PC-3 (cell line): Measurements from ENCODE around the gene TAS1R2. TPM values are rescaled to one million over a fixed set of nuclear protein-coding genes. Genes with fewer than 3 reads are reported as not detected.

Experiments
- ATAC-seq: fragments of 200-7000 bp; cut with Tn5 transposase; 2 replicates; pipeline ENCODE4 v1.9.1; 2020; ENCODE audit warnings: mild to moderate bottlenecking, moderate library complexity
- Bru-seq: library from RNA; stranded (reverse); fragments of 400-500 nt; gene quantifications from one replicate; lab custom pipeline; 2021; lab: Mats Ljungman, UMichigan
- BruChase-seq, 2 experiments: library from RNA; stranded (reverse); fragments of 400-500 nt; gene quantifications; one replicate each; lab custom pipeline; 2021; lab: Mats Ljungman, UMichigan
- BruUV-seq: library from RNA; stranded (reverse); fragments of 400-500 nt; replicated peaks from 2 replicates; lab custom pipeline; 2021; lab: Mats Ljungman, UMichigan
- CTCF ChIA-PET: fragments of 300-600 bp; sonication (Branson Sonifier 250); formaldehyde crosslinking; loops from one replicate; lab custom pipeline; 2022; ENCODE audit warnings: antibody characterized with exemption; lab: Charles Lee
- POLR2A ChIA-PET: fragments of 300-600 bp; sonication (Branson Sonifier 250); formaldehyde crosslinking; loops from one replicate; lab custom pipeline; 2022; ENCODE audit warnings: antibody characterized with exemption; ENCODE audit not compliant: unreplicated experiment; lab: Charles Lee
- DNase-seq: peaks from one replicate; pipeline ENCODE4 v3.0.0-alpha.2; 2015
- H2AFZ ChIP-seq: fragments of 300-600 bp; sonication (generic); 2 replicates; pipeline ENCODE4 v1.6.0; 2016; ENCODE audit warnings: antibody characterized with exemption, low read length
- H3F3A ChIP-seq: fragments of 300-600 bp; sonication (generic); one replicate; pipeline ENCODE4 v1.6.0; 2017; ENCODE audit warnings: antibody characterized with exemption, low read length, control low read depth, mild to moderate bottlenecking; ENCODE audit not compliant: unreplicated experiment
- H3K27ac ChIP-seq: fragments of 300-600 bp; sonication (generic); 2 replicates; pipeline ENCODE4 v1.5.1; 2016; ENCODE audit warnings: mild to moderate bottlenecking, low read length
- H3K27me3 ChIP-seq: fragments of 300-600 bp; sonication (generic); 2 replicates; pipeline ENCODE4 v1.6.1; 2016; ENCODE audit warnings: low read length, mixed read lengths
- H3K36me3 ChIP-seq: fragments of 300-600 bp; sonication (generic); 2 replicates; pipeline ENCODE4 v1.6.1; 2016; ENCODE audit warnings: low read depth, mixed run types, low read length, mixed read lengths
- H3K4me1 ChIP-seq: fragments of 300-600 bp; sonication (generic); 2 replicates; pipeline ENCODE4 v1.5.1; 2016; ENCODE audit warnings: low read length; ENCODE audit not compliant: insufficient read depth
- H3K4me2 ChIP-seq: fragments of 300-600 bp; sonication (generic); 2 replicates; pipeline ENCODE4 v1.6.0; 2016; ENCODE audit warnings: low read length
- H3K4me3 ChIP-seq: fragments of 300-600 bp; sonication (generic); 2 replicates; pipeline ENCODE4 v1.5.1; 2016; ENCODE audit warnings: mild to moderate bottlenecking, low read length, mixed read lengths
- H3K79me2 ChIP-seq: fragments of 300-600 bp; sonication (generic); 2 replicates; pipeline ENCODE4 v1.6.1; 2017; ENCODE audit warnings: low read length, mixed read lengths
- H3K9ac ChIP-seq: fragments of 300-600 bp; sonication (generic); 2 replicates; pipeline ENCODE4 v1.6.0; 2016; ENCODE audit warnings: mild to moderate bottlenecking, low read length
- H3K9me2 ChIP-seq: fragments of 300-600 bp; sonication (generic); replicated peaks from 2 replicates; pipeline ENCODE4 v1.6.1; 2016; ENCODE audit warnings: mixed run types, low read length, mixed read lengths
- H3K9me3 ChIP-seq: fragments of 300-600 bp; sonication (generic); 2 replicates; pipeline ENCODE4 v1.6.1; 2016; ENCODE audit warnings: low read length, mixed read lengths
- H4K20me1 ChIP-seq: fragments of 300-600 bp; sonication (generic); 2 replicates; pipeline ENCODE4 v1.6.1; 2016; ENCODE audit warnings: low read length, mixed read lengths
- EZH2 ChIP-seq: fragments of 300-600 bp; sonication (generic); IDR thresholded peaks from one replicate; pipeline ENCODE4 v1.6.1; 2017; ENCODE audit warnings: antibody characterized with exemption, mild to moderate bottlenecking, low read length; ENCODE audit not compliant: unreplicated experiment
- EZH2phosphoT487 ChIP-seq: fragments of 300-600 bp; sonication (generic); IDR thresholded peaks from 2 replicates; pipeline ENCODE4 v1.6.1; 2018; ENCODE audit warnings: mild to moderate bottlenecking, antibody characterized with exemption, low read length, borderline replicate concordance
- intact Hi-C: fragments of 100-400 bp; cut with micrococcal nuclease; formaldehyde crosslinking; loops from 2 replicates; pipeline ENCODE4 v1.9.0; 2023
- long read RNA-seq: library from polyadenylated mRNA; unstranded; transcript quantifications from one replicate; pipeline ENCODE4 v2.0.0, GENCODE V29; 2021; ENCODE audit not compliant: unreplicated experiment
- total RNA-seq: library from RNA; depleted of rRNA; stranded (reverse); fragments of >200 nt; gene quantifications from 2 replicates; pipeline ENCODE4 v1.2.3, GENCODE V29; 2014; rRNA removed
- TF ChIP-seq, protein P1 (sequence below): fragments of 300-600 bp; sonication (generic); conservative IDR thresholded peaks from 2 replicates; pipeline ENCODE4 v1.5.1; 2017; ENCODE audit warnings: antibody characterized with exemption, low read depth, mild to moderate bottlenecking, low read length

TAS1R2 gene
- not detected in 2 replicates for total RNA-seq
- percentile 19 among the genes with signal in this experiment for Bru-seq, nascent RNA
- percentile 29 among the genes with signal in this experiment for BruChase-seq, experiment 1, labeled RNA remaining after a 6-hour chase
- BruChase-seq, experiment 2, labeled RNA remaining after a 2-hour chase: percentile 17 among the genes with signal in this experiment
- long read RNA-seq: 0 reads

DNA sequence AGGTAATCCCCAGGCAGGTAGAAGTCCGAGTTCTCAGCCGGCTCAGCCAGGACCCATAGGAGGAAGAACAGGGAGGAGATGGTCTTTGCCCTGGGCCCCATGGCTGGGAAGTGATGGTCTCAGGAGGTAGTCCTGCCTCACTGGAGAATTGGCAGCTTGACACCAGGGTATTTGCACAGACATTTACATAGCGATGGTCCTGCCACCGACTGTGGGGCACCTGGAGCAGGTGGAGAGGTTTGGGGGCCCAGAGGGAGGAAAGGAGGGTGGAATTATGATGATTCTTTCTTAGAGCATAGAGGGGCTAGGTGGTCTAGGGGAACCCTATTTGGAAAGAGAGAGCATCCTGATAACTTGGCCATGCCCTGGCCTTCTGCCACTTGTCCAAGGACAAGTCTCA is at the start of gene TAS1R2:
Gene TAS1R2 (minus strand): TSS at position 101 of the 400 bp plus-strand sequence. CDS start 0 bp downstream, at position 101.
- intact Hi-C loops: no loop called here
- BruUV-seq: no TSS peak
- ATAC-seq (no peak), DNase-seq (no peak)
- Histone ChIP-seq H3K9me2 (no peaks in the 10 kb centered on the region), H4K20me1 (no peaks in the 10 kb centered on the region), H3K79me2 (no peaks in the 10 kb centered on the region), H2AFZ (no peak within 1 kb of the TSS), H3K4me3 (no peak within 1 kb of the TSS), H3K9me3 (no peaks in the 10 kb centered on the region), H3K9ac (no peak within 1 kb of the TSS), H3K4me2 (no peak within 1 kb of the TSS), H3K27me3 (peaks cover 1% of the 10 kb centered on the region), H3F3A (no peaks in the 10 kb centered on the region), H3K4me1 (no peaks in the 10 kb centered on the region), H3K27ac (no peak within 1 kb of the TSS), H3K36me3 (no peaks in the 10 kb centered on the region)
- ChIA-PET POLR2A (no interaction called here), CTCF (no interaction called here)
- TF ChIP-seq, protein P1, sequence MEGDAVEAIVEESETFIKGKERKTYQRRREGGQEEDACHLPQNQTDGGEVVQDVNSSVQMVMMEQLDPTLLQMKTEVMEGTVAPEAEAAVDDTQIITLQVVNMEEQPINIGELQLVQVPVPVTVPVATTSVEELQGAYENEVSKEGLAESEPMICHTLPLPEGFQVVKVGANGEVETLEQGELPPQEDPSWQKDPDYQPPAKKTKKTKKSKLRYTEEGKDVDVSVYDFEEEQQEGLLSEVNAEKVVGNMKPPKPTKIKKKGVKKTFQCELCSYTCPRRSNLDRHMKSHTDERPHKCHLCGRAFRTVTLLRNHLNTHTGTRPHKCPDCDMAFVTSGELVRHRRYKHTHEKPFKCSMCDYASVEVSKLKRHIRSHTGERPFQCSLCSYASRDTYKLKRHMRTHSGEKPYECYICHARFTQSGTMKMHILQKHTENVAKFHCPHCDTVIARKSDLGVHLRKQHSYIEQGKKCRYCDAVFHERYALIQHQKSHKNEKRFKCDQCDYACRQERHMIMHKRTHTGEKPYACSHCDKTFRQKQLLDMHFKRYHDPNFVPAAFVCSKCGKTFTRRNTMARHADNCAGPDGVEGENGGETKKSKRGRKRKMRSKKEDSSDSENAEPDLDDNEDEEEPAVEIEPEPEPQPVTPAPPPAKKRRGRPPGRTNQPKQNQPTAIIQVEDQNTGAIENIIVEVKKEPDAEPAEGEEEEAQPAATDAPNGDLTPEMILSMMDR: no peak
- no peak for TF ChIP-seq EZH2phosphoT487
- no peak for TF ChIP-seq EZH2

DNA sequence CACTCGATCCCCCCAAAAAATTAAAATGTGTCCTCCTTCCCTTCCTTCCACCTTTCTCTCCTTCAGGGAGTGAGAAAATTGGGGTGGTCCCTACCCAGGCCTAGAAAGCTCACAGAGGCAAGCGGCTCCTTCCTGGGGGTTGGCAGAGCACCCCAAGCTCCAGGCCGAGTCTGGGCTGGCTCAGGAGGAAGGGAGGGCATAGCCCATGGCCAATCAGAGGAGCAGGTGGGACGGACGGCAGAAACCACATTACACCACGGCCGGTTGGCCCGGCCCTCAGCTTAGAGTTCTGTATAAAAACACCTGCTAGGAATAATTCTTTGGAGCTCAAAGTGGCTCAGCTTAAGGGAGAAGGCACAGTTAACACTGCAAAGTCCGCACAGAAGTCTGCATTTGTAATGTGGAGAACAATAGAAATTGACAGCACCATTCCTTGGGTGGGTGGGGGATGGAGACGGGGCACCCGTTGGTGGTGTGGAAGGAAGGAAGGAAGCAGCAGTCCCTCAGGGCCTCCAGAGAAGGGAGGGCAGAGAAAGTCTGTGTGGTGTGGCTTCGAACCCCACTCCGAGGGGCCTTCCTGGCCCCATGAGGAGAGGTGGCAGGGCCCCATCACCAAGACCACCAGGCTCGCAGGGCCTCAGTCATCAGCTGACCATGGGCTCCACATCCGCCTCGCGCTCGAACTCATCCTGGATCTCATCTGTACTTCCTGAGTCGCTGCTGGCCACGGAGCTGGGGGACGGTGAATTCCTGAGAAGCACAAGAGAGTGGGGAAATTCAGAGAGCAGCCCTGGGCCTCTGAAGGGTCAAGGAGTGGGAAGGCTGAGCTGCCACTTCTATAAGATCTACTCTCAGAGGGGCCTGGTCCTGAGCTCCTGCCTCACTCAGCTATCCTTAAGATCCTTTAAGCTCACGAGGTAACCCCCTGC is 48.7 kb upstream of the TAS1R2 start:
- H2AFZ ChIP-seq: no peak overlapping the region
- peaks cover 3% of the 10 kb centered on the region for H3F3A ChIP-seq
- H3K4me1 ChIP-seq: peaks cover 16% of the 10 kb centered on the region
- intact Hi-C loops: loop anchor here (1.0 to 10.0 kb wide), 2 partner anchors 188 to 337 kb away; no protein-coding TSS in a partner anchor
- no peak overlapping the region for H3K4me3 ChIP-seq
- no peak for DNase-seq
- ChIA-PET POLR2A (no interaction called here), CTCF (interaction anchor here (0.7 to 1.2 kb wide), 2 partner anchors 47 to 205 kb away, joined by 3 to 5 read pairs; no protein-coding TSS in a partner anchor)
- H3K4me2 ChIP-seq: no peak overlapping the region
- TF ChIP-seq EZH2phosphoT487 (no peak), EZH2 (no peak)
- TF ChIP-seq, protein P1: no peak
- H3K9me2 ChIP-seq: no peaks in the 10 kb centered on the region
- no peaks in the 10 kb centered on the region for H3K9me3 ChIP-seq
- H4K20me1 ChIP-seq: no peaks in the 10 kb centered on the region
- BruUV-seq: no TSS peak
- no peaks in the 10 kb centered on the region for H3K27me3 ChIP-seq
- no peak overlapping the region for H3K27ac ChIP-seq
- H3K9ac ChIP-seq: no peak overlapping the region
- peaks cover 8% of the 10 kb centered on the region; the same call in 1 of the 2 replicates for H3K79me2 ChIP-seq
- no peak for ATAC-seq
- H3K36me3 ChIP-seq: peaks cover 39% of the 10 kb centered on the region
